Stimulated activated memory B cell treated with anti-CD40 and anti-IgM and Interleukin-4, amounts not matched to agents 10 μg/mL and 1 μg/mL and 100 μg/mL, for 72 hours (primary cell): Measurements from ENCODE around the gene ENO2.
"Not testable (repeated sequence)": the region's sequence is repeated elsewhere in the genome, so short reads cannot be mapped to it uniquely, and the experiment has no call there.

Source experiments
- ATAC-seq: fragments of 150-1000 bp; cut with Tn5 transposase; 2 replicates; pipeline ENCODE4 v1.10.0; 2021
- H3K27ac Mint-ChIP-seq: one replicate; pipeline ENCODE4 v1.8.0; 2022; ENCODE audit warnings: mild to moderate bottlenecking, mixed read lengths
- H3K27me3 Mint-ChIP-seq: one replicate; pipeline ENCODE4 v1.8.0; 2022; ENCODE audit warnings: mixed read lengths
- H3K36me3 Mint-ChIP-seq: one replicate; pipeline ENCODE4 v1.8.0; 2022; ENCODE audit warnings: mixed read lengths
- H3K4me1 Mint-ChIP-seq: one replicate; pipeline ENCODE4 v1.8.0; 2022; ENCODE audit warnings: mixed read lengths
- H3K4me3 Mint-ChIP-seq: one replicate; pipeline ENCODE4 v1.8.0; 2022; ENCODE audit warnings: mild to moderate bottlenecking, moderate library complexity, mixed read lengths
- H3K9me3 Mint-ChIP-seq: one replicate; pipeline ENCODE4 v1.8.0; 2022; ENCODE audit warnings: mixed read lengths

The ENO2 gene

GRCh38 chr12:6899427-6899826 is 15.0 kb upstream of the ENO2 start:
- no peak for ATAC-seq
- Mint-ChIP-seq H3K27ac (no peak overlapping the region), H3K36me3 (no peaks in the 10 kb centered on the region), H3K4me1 (peaks cover 7% of the 10 kb centered on the region), H3K4me3 (no peak overlapping the region), H3K9me3 (no peaks in the 10 kb centered on the region), H3K27me3 (no peaks in the 10 kb centered on the region)

- no peak for ATAC-seq
- no peak overlapping the region for H3K27ac Mint-ChIP-seq
- H3K27me3 Mint-ChIP-seq: no peaks in the 10 kb centered on the region
- H3K36me3 Mint-ChIP-seq: no peaks in the 10 kb centered on the region
- H3K4me1 Mint-ChIP-seq: peaks cover 7% of the 10 kb centered on the region
- H3K4me3 Mint-ChIP-seq: no peak overlapping the region
- no peaks in the 10 kb centered on the region for H3K9me3 Mint-ChIP-seq
Observed at GRCh38 chr12:6899837-6900519, 14.4 kb upstream of the ENO2 start.

GRCh38 chr12:6902448-6902847 is 11.9 kb upstream of the ENO2 start:
- H3K27ac Mint-ChIP-seq: no peak overlapping the region
- ATAC-seq: no peak
- H3K4me1 Mint-ChIP-seq: peaks cover 7% of the 10 kb centered on the region
- H3K4me3 Mint-ChIP-seq: no peak overlapping the region
- H3K9me3 Mint-ChIP-seq: no peaks in the 10 kb centered on the region
- H3K27me3 Mint-ChIP-seq: no peaks in the 10 kb centered on the region
- no peaks in the 10 kb centered on the region for H3K36me3 Mint-ChIP-seq

GRCh38 chr12:6903722-6904121 is 10.7 kb upstream of the ENO2 start:
- Mint-ChIP-seq H3K4me1 (peaks cover 7% of the 10 kb centered on the region), H3K4me3 (no peak overlapping the region), H3K27ac (no peak overlapping the region), H3K9me3 (no peaks in the 10 kb centered on the region), H3K36me3 (no peaks in the 10 kb centered on the region), H3K27me3 (no peaks in the 10 kb centered on the region)
- no peak for ATAC-seq

GRCh38 chr12:6904280-6905276 is 9.8 kb upstream of the ENO2 start, which contains the start of gene LRRC23:
LRRC23 (plus strand) TSS chr12:6904822; CDS start chr12:6905634, 812 bp downstream.
- H3K4me3 Mint-ChIP-seq: no peak within 1 kb of the TSS
- peaks cover 3% of the 10 kb centered on the region for H3K4me1 Mint-ChIP-seq
- peak; percentile 99 for ATAC-seq
- H3K9me3 Mint-ChIP-seq: no peaks in the 10 kb centered on the region
- no peaks in the 10 kb centered on the region for H3K27me3 Mint-ChIP-seq
- no peak within 1 kb of the TSS for H3K27ac Mint-ChIP-seq
- no peaks in the 10 kb centered on the region for H3K36me3 Mint-ChIP-seq

- H3K4me1 Mint-ChIP-seq: no peaks in the 10 kb centered on the region
- no peak for ATAC-seq
- H3K4me3 Mint-ChIP-seq: no peak overlapping the region
- H3K9me3 Mint-ChIP-seq: no peaks in the 10 kb centered on the region
- H3K36me3 Mint-ChIP-seq: no peaks in the 10 kb centered on the region
- H3K27ac Mint-ChIP-seq: no peak overlapping the region
- H3K27me3 Mint-ChIP-seq: no peaks in the 10 kb centered on the region
Observed at GRCh38 chr12:6905414-6906040, 8.9 kb upstream of the ENO2 start.

GRCh38 chr12:6908141-6908540 is 6.2 kb upstream of the ENO2 start:
- H3K4me1 Mint-ChIP-seq, H3K4me3 Mint-ChIP-seq, H3K9me3 Mint-ChIP-seq, H3K27me3 Mint-ChIP-seq, H3K27ac Mint-ChIP-seq, H3K36me3 Mint-ChIP-seq, ATAC-seq: not testable (repeated sequence)

- Mint-ChIP-seq H3K4me1 (peaks cover 9% of the 10 kb centered on the region), H3K4me3 (no peak overlapping the region), H3K9me3 (no peaks in the 10 kb centered on the region), H3K36me3 (no peaks in the 10 kb centered on the region), H3K27ac (no peak overlapping the region), H3K27me3 (no peaks in the 10 kb centered on the region)
- no peak for ATAC-seq
Observed at GRCh38 chr12:6909421-6910145, 4.8 kb upstream of the ENO2 start.

- H3K27ac Mint-ChIP-seq: peak overlapping the region; percentile 91
- no peaks in the 10 kb centered on the region for H3K9me3 Mint-ChIP-seq
- no peaks in the 10 kb centered on the region for H3K27me3 Mint-ChIP-seq
- H3K4me1 Mint-ChIP-seq: peaks cover 26% of the 10 kb centered on the region
- peak overlapping the region; percentile 7 for H3K4me3 Mint-ChIP-seq
- no peak for ATAC-seq
- H3K36me3 Mint-ChIP-seq: peaks cover 10% of the 10 kb centered on the region
Observed at GRCh38 chr12:6912164-6912935, 2.0 kb upstream of the ENO2 start.

GRCh38 chr12:6914947-6915788 is 788 bp downstream of the ENO2 start:
- Mint-ChIP-seq H3K4me1 (peaks cover 36% of the 10 kb centered on the region), H3K27ac (peak overlapping the region; percentile 91), H3K36me3 (peaks cover 20% of the 10 kb centered on the region), H3K27me3 (no peaks in the 10 kb centered on the region), H3K4me3 (peak overlapping the region; percentile 98), H3K9me3 (no peaks in the 10 kb centered on the region)
- peak; percentile 28 for ATAC-seq

GRCh38 chr12:6915789-6916285 is 1.5 kb downstream of the ENO2 start:
- Mint-ChIP-seq H3K36me3 (peaks cover 21% of the 10 kb centered on the region), H3K4me3 (peak overlapping the region; percentile 98), H3K27me3 (no peaks in the 10 kb centered on the region), H3K27ac (peak overlapping the region; percentile 91), H3K4me1 (peaks cover 36% of the 10 kb centered on the region), H3K9me3 (no peaks in the 10 kb centered on the region)
- no peak for ATAC-seq

- ATAC-seq: no peak
- Mint-ChIP-seq H3K4me1 (peaks cover 41% of the 10 kb centered on the region), H3K27ac (peak overlapping the region; percentile 91), H3K27me3 (no peaks in the 10 kb centered on the region), H3K9me3 (no peaks in the 10 kb centered on the region), H3K4me3 (peak overlapping the region; percentile 20), H3K36me3 (peaks cover 21% of the 10 kb centered on the region)
Observed at GRCh38 chr12:6916426-6917200, 2.2 kb downstream of the ENO2 start.
